Keratinocyte (primary cell): ENCODE measurements around the gene RPS6KA5. TPM values are rescaled to one million over a fixed set of nuclear protein-coding genes. Genes with fewer than 3 reads are reported as not detected.

Experiments used
- DNase-seq: peaks from one replicate; pipeline ENCODE4 v3.0.0-alpha.2; 2011; ENCODE audit warnings: low read depth, missing footprints, low spot score
- FAIRE-seq: peaks from 2 replicates; lab custom pipeline; 2011; peaks lifted over from hg19 to GRCh38; lab: Jason Lieb, UNC
- H2AFZ ChIP-seq: 2 replicates; pipeline ENCODE4 v1.6.0; 2012; ENCODE audit warnings: low read length, control low read depth, inconsistent platforms; ENCODE audit not compliant: control insufficient read depth
- H3K27ac ChIP-seq: 2 replicates; pipeline ENCODE4 v1.5.1; 2011; ENCODE audit warnings: low read length; ENCODE audit not compliant: control insufficient read depth, insufficient read depth
- H3K27me3 ChIP-seq: 3 replicates; pipeline ENCODE4 v1.6.0; 2011; ENCODE audit warnings: low read length; ENCODE audit not compliant: control insufficient read depth, insufficient read depth; ENCODE audit errors: extremely low read depth
- H3K36me3 ChIP-seq, 2 experiments: 2 replicates in 1 of 2; 3 replicates in 1 of 2; pipeline ENCODE4 v1.5.1; 2011; ENCODE audit warnings: low read length in 2 of 2, mild to moderate bottlenecking in 1 of 2; ENCODE audit not compliant: control insufficient read depth in 2 of 2, insufficient read depth in 2 of 2; ENCODE audit errors: extremely low read depth in 1 of 2
- H3K4me1 ChIP-seq: 3 replicates; pipeline ENCODE4 v1.5.1; 2011; ENCODE audit warnings: low read length; ENCODE audit not compliant: control insufficient read depth, insufficient read depth; ENCODE audit errors: extremely low read depth
- H3K4me2 ChIP-seq: 3 replicates; pipeline ENCODE4 v1.6.0; 2011; ENCODE audit warnings: low read depth, low read length; ENCODE audit not compliant: control insufficient read depth, insufficient read depth; ENCODE audit errors: extremely low read depth
- H3K4me3 ChIP-seq, 3 experiments: fragments of 200-600 bp in 1 of 3; sonication (generic) in 1 of 3; 2 replicates in 2 of 3; 3 replicates in 1 of 3; pipeline ENCODE4 v1.5.1; 2011 to 2016; ENCODE audit warnings: low read length in 3 of 3, mild to moderate bottlenecking in 3 of 3, control low read depth in 2 of 3, inconsistent platforms in 1 of 3, low read depth in 1 of 3, mixed read lengths in 1 of 3, mixed run types in 1 of 3, moderate library complexity in 1 of 3; ENCODE audit not compliant: control insufficient read depth in 2 of 3, insufficient read depth in 2 of 3; ENCODE audit errors: extremely low read depth in 1 of 3
- H3K79me2 ChIP-seq: 2 replicates; pipeline ENCODE4 v1.6.0; 2012; ENCODE audit warnings: low read length; ENCODE audit not compliant: control insufficient read depth, insufficient read depth
- H3K9ac ChIP-seq: 3 replicates; pipeline ENCODE4 v1.6.0; 2011; ENCODE audit warnings: low read length; ENCODE audit not compliant: control insufficient read depth, insufficient read depth; ENCODE audit errors: extremely low read depth
- H3K9me1 ChIP-seq: 3 replicates; pipeline ENCODE4 v1.6.0; 2011; ENCODE audit warnings: low read length; ENCODE audit not compliant: control insufficient read depth, insufficient read depth; ENCODE audit errors: extremely low read depth
- H3K9me3 ChIP-seq: 2 replicates; pipeline ENCODE4 v1.5.1; 2012; ENCODE audit warnings: low read depth, low read length; ENCODE audit not compliant: control insufficient read depth
- H4K20me1 ChIP-seq: 3 replicates; pipeline ENCODE4 v1.6.0; 2011; ENCODE audit warnings: low read length; ENCODE audit not compliant: control insufficient read depth, insufficient read depth; ENCODE audit errors: extremely low read depth
- EZH2 ChIP-seq: IDR thresholded peaks from one replicate; pipeline ENCODE4 v1.6.1; 2012; ENCODE audit warnings: inconsistent platforms, mild to moderate bottlenecking, low read length, moderate library complexity
- dilution Hi-C: fragments of 300-500 bp; cut with MboI; formaldehyde crosslinking; loops from one replicate; pipeline ENCODE4 v1.7.0; 2020; ENCODE audit warnings: low sequenced_read_pairs; ENCODE audit not compliant: extremely low pct_ligation_motif_present
- polyA plus RNA-seq, 5 experiments: library from polyadenylated mRNA; depleted of rRNA in 3 of 5; stranded (reverse) in 3 of 5; stranded (forward) in 1 of 5; unstranded in 1 of 5; fragments of >200 nt; gene quantifications; 1 replicate in 1 of 5; 2 replicates in 3 of 5; 3 replicates in 1 of 5; pipeline versions ENCODE4 v1.2.1 to v1.2.3, GENCODE V29; 2011 to 2012; ENCODE audit warnings: missing spikeins in 2 of 5, low read depth in 1 of 5, low replicate concordance in 1 of 5
- TF ChIP-seq, protein P1 (sequence below), 3 experiments: IDR thresholded peaks in 1 of 3; conservative IDR thresholded peaks in 1 of 3; optimal IDR thresholded peaks in 1 of 3; 2 replicates in 2 of 3; 3 replicates in 1 of 3; pipeline versions ENCODE3 to v1.5.1; 2011; ENCODE audit warnings: low read length in 3 of 3, mild to moderate bottlenecking in 3 of 3, moderate library complexity in 2 of 3, control low read depth in 1 of 3, inconsistent platforms in 1 of 3; ENCODE audit not compliant: insufficient read depth in 2 of 3; ENCODE audit errors: extremely low read depth in 1 of 3

RPS6KA5 gene
- polyA plus RNA-seq, 1 donor (not counting 4 experiments of a cell fraction or from before 2014, with no cell fraction given): 2.9 TPM

DNA sequence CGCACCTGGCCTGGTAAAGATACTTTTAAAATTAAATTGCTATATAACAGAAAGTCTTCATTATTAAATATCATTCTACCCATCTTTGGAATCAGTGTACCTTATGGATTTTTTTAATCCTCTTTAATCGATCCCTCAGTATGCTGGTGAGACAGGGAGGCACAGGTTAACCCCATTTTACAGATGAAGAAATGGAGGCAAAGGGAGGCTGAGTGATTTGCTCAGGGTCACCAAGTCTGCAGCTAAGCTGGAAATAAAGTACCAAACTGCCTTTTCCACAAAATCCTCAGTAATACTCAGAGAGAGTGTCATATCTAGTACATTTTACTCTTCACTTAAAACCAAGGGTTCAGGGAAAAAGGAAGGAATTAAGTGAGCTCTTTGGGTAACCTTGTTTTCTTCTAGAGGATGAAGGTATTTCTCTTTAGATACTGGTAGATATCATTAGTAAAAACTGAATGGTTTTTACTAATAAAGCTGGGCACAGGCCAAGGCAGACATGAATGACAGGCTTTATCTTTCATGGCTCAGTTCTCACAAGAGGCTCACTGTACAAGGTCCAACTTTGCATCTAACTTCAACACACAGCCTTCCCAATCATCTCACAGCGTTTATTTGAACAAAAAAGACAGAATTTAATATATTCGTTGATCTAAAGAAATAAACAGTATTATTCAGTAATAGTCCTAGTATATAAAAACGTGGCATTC is 209.0 kb downstream of the RPS6KA5 start:
- peaks cover 22% of the 10 kb centered on the region for H3K4me1 ChIP-seq
- FAIRE-seq: peak; percentile 60
- H3K27ac ChIP-seq: peak overlapping the region; percentile 82
- H3K79me2 ChIP-seq: no peaks in the 10 kb centered on the region
- peak overlapping the region; percentile 5 for H3K9ac ChIP-seq
- no peaks in the 10 kb centered on the region for H3K9me3 ChIP-seq
- no peaks in the 10 kb centered on the region for H4K20me1 ChIP-seq
- H3K36me3 ChIP-seq: no peaks in the 10 kb centered on the region
- no peak for DNase-seq
- no peaks in the 10 kb centered on the region for H3K27me3 ChIP-seq
- no peaks in the 10 kb centered on the region for H3K9me1 ChIP-seq
- dilution Hi-C loops: no loop called here
- no peak overlapping the region for H2AFZ ChIP-seq
- no peak overlapping the region for H3K4me3 ChIP-seq
- TF ChIP-seq, protein P1, sequence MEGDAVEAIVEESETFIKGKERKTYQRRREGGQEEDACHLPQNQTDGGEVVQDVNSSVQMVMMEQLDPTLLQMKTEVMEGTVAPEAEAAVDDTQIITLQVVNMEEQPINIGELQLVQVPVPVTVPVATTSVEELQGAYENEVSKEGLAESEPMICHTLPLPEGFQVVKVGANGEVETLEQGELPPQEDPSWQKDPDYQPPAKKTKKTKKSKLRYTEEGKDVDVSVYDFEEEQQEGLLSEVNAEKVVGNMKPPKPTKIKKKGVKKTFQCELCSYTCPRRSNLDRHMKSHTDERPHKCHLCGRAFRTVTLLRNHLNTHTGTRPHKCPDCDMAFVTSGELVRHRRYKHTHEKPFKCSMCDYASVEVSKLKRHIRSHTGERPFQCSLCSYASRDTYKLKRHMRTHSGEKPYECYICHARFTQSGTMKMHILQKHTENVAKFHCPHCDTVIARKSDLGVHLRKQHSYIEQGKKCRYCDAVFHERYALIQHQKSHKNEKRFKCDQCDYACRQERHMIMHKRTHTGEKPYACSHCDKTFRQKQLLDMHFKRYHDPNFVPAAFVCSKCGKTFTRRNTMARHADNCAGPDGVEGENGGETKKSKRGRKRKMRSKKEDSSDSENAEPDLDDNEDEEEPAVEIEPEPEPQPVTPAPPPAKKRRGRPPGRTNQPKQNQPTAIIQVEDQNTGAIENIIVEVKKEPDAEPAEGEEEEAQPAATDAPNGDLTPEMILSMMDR (optimal IDR thresholded peaks at IDR 0.05 in 1 of 3, IDR thresholded peaks at IDR 0.05 in 1 of 3, conservative IDR thresholded peaks at IDR 0.05 in 1 of 3; ENCODE audit: extremely low read depth in 1 of 3, insufficient read depth in 2 of 3, low read length in 3 of 3): no peak
- TF ChIP-seq EZH2: no peak
- H3K4me2 ChIP-seq: peak overlapping the region; percentile 38

DNA sequence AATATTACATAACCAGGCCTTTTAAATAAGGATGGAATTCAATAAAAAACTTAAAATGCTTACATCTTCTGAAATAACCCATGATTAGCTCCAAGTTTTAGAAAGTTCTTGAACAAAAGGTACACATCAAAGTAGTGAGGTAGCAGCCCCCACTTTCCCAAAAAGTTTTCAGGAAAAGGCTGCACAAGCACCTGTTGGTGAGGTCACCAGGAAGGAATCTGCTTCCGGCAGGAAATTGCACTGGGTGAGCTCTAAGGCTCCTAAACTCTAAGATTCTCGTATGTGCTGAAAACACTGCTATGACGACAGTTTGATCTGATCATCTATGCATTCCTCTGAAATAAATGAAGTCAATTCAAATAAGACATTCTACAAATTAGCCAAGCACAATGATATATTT is 210.0 kb downstream of the RPS6KA5 start:
- dilution Hi-C loops: no loop called here
- no peak for TF ChIP-seq EZH2
- TF ChIP-seq, protein P1 (optimal IDR thresholded peaks at IDR 0.05 in 1 of 3, IDR thresholded peaks at IDR 0.05 in 1 of 3, conservative IDR thresholded peaks at IDR 0.05 in 1 of 3; ENCODE audit: extremely low read depth in 1 of 3, insufficient read depth in 2 of 3, low read length in 3 of 3): no peak
- no peaks in the 10 kb centered on the region for H3K27me3 ChIP-seq
- peak overlapping the region; percentile 51 for H3K9ac ChIP-seq
- DNase-seq (peak; percentile 42), FAIRE-seq (peak; percentile 95)
- no peak overlapping the region for H2AFZ ChIP-seq
- no peaks in the 10 kb centered on the region for H4K20me1 ChIP-seq
- H3K4me3 ChIP-seq: peak overlapping the region in 1 of 3 experiments; percentile 23
- H3K36me3 ChIP-seq: no peaks in the 10 kb centered on the region
- no peaks in the 10 kb centered on the region for H3K9me1 ChIP-seq
- H3K4me2 ChIP-seq: peak overlapping the region; percentile 69
- no peaks in the 10 kb centered on the region for H3K79me2 ChIP-seq
- H3K27ac ChIP-seq: peak overlapping the region; percentile 82
- no peaks in the 10 kb centered on the region for H3K9me3 ChIP-seq
- H3K4me1 ChIP-seq: peaks cover 28% of the 10 kb centered on the region
